Activated CD8-positive, alpha-beta memory T cell treated with anti-CD3 and anti-CD28 coated beads for 48 hours (primary cell): ENCODE measurements around the gene FOXK1.

Experiments used
- DNase-seq, 3 experiments: peaks; one replicate each; pipeline ENCODE4 v3.0.0-alpha.2; 2020; ENCODE audit warnings: low read depth in 2 of 3, low spot score in 2 of 3

The FOXK1 gene

DNA sequence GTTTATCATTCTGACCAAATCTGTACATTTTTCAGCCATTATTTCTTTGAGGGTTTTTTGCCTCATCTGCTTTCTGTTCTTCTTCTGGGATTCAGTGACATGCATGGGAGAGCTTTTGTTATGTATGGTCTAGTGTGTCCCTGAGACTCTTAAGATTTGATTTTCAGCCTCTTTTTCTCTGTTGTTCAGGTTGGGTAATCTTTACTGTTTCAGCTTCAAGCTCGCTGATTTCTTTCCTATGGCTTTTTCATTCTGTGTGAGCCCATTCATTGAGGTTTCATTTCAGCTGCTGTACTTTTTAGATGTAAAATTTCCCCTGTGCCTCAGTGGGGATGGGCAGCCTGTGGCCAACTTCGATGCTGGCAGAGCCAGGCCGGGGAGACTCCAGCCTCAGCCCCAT lies 38.1 kb downstream of the FOXK1 start:
- no peak for DNase-seq

- DNase-seq = no peak
Measured at GRCh38 chr7:4722308-4722707, 40.2 kb downstream of the FOXK1 start.

GRCh38 chr7:4722960-4723630 lies 41.0 kb downstream of the FOXK1 start:
- no peak for DNase-seq

DNA sequence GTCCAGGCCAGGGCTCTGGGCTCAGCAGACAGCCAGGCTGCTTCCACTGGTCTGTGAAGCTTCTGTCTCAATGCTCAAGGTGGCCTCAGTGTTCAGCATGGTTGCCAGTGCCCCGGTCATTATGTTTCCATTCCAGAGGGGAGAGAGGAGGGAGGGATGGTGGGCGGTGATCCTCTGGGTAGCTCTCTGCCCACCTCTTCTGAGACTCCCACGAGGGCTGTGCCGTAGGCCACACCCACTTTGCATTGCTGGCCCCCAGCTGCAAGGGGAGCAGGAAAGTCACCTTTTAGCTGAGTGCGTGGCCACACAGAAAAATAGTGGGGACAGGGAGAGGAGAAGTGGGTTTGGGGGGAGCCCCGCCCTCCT lies 42.5 kb downstream of the FOXK1 start:
- no peak for DNase-seq

- DNase-seq = peak; percentile 31 to 41 (median 37)
Measured at GRCh38 chr7:4725014-4725849, 43.1 kb downstream of the FOXK1 start.

DNA sequence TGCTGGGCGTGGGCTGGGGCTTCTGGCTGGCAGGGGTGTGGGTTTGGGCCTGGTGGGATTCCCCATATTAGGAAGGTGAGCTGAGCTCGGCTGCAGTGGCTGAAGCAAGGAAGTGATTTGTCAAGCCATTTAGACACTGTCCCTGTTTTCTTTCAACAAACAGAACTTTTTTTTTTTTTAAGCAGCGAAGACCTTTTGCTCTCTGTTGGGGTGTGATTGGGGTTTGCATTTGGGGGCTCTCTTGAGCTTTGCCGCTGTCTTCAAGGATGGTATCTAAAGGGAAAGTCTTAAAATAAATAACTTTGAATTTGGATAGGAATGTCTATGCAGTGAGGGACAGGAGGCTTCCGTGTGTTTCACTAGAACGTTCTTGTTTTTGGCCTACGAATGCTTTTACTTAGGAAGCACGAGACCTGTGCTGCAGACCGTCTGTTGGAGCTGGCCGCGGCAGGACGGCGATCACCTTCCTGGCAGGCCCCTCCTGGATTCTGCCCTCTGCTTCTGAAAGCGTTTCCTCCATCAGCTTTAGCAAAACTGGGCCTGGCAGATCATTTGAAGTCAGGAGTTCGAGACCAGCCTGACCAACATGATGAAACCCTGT lies 43.9 kb downstream of the FOXK1 start:
- DNase-seq = no peak

DNA sequence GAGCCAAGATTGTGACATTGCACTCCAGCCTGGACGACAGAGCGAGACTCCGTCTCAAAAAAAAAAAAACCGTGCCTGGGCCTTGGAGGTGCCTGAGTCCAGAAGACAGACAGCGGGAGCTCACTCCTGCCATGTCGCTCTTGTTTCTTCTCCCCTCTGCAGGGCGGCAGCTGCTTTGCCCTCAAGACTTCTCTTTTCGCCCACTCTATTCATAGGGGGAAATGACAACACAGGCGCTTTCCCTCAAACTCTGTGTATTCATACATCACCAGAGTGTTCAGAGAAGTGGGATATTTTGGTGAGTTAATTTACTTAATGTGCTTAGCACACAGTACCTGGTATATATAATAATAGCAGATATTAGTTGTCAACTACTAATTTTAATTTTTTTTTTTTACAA lies 44.5 kb downstream of the FOXK1 start:
- DNase-seq = no peak

DNA sequence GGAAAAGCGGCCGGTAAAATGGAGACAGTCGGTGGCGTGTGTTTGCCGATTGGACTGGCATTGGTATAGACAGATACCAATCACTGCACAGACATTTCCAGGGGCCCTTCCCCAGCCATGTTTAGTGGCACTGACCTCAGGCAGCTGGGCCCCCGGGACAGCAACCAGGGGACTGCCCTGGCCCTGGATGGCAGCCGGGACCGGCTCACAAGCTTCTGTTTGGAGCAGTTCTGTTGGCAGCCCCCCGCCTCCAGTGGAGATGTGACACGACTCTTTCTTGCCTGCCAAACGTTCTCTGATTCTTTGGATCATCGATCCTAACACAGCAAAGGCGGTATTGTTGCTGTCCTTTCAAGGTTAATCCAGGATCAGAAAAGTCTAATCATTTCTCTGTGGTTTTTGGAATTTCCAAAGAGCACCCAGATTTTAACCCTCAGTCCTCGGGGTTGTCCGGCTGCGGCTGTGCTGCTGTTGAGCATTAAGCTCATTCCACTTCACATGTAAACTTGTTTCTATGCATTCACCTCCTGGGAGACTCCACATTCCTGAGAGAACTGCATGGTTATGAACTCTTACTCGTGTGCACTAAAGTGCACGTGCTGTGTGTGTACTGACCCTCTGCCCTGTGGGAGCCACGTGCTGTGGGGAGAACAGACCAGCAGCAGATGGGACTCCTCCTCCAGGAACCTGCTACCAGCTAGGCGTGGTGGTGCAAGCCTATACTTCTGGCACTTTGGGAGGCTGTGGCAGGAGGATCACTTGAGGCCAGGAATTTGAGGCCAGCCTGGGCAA lies 46.0 kb downstream of the FOXK1 start:
- no peak for DNase-seq

DNA sequence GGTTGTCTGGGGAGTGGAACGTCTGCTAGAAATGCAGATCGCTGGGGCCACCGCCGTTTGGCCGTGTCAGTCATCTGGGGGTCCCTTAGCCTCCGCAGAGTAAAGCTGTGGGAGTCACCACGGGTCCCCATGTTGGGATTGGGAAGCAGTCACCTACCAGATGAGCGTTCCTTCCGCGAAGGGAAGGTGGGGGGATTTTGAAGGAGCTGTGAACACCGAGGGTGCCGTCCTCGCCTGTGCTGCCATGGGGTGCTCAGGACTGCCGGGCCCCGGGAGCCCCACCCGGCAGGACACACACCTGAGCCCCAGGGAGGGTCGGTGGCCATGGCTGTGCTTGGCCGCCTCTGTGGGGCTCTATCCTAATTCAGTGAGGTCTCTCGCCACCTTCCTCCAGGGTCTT lies 47.2 kb downstream of the FOXK1 start:
- no peak for DNase-seq

- DNase-seq = no peak
Measured at GRCh38 chr7:4730276-4730675, 48.2 kb downstream of the FOXK1 start.

GRCh38 chr7:4730971-4731370 lies 48.9 kb downstream of the FOXK1 start:
- no peak for DNase-seq

- DNase-seq = no peak
Measured at GRCh38 chr7:4731803-4732202, 49.7 kb downstream of the FOXK1 start.

- no peak for DNase-seq
Measured at GRCh38 chr7:4733936-4734528, 51.9 kb downstream of the FOXK1 start.

- DNase-seq = no peak
Measured at GRCh38 chr7:4734587-4735345, 52.7 kb downstream of the FOXK1 start.

DNA sequence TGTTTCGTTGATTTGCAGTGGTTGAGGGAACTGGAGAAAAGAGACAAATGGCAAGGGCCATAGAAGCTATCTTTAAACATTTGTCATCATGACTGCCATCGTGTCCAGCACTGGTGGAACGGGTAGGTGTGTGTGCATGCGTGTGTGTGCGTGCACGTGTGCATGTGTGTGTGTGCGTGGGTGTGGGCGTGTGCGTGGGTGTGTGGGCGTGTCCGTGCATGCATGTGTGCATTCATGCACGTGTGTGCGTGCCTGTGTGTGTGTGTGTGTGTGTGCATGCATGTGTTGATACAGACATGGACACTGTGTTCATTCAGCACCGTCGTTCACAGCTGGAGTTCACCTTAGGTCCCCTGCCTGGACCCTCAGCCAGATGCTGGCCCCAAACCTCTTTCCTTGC lies 55.2 kb downstream of the FOXK1 start:
- no peak for DNase-seq

GRCh38 chr7:4738711-4739527 lies 56.8 kb downstream of the FOXK1 start:
- DNase-seq = no peak

- no peak for DNase-seq
Measured at GRCh38 chr7:4739528-4739992, 57.5 kb downstream of the FOXK1 start.

GRCh38 chr7:4740796-4741195 lies 58.7 kb downstream of the FOXK1 start:
- DNase-seq = no peak

- no peak for DNase-seq
Measured at GRCh38 chr7:4742051-4742573, 60.0 kb downstream of the FOXK1 start.
